Fibroblast of lung (primary cell): ENCODE results near the gene CFAP65.

ENCODE experiments used
- EZH2 ChIP-seq: IDR thresholded peaks from 2 replicates; pipeline ENCODE4 v1.5.1; 2012; ENCODE audit warnings: low read length, control low read depth, mild to moderate bottlenecking; ENCODE audit errors: missing control alignments
- TF ChIP-seq, protein P1 (sequence below), 2 donors: IDR thresholded peaks in 1 of 2; conservative IDR thresholded peaks in 1 of 2; 1 replicate in 1 of 2; 2 replicates in 1 of 2; pipeline ENCODE4 v1.5.1; 2011 to 2012; ENCODE audit warnings: low read length in 2 of 2, control low read depth in 1 of 2, inconsistent platforms in 1 of 2, low read depth in 1 of 2, mild to moderate bottlenecking in 1 of 2

DNA sequence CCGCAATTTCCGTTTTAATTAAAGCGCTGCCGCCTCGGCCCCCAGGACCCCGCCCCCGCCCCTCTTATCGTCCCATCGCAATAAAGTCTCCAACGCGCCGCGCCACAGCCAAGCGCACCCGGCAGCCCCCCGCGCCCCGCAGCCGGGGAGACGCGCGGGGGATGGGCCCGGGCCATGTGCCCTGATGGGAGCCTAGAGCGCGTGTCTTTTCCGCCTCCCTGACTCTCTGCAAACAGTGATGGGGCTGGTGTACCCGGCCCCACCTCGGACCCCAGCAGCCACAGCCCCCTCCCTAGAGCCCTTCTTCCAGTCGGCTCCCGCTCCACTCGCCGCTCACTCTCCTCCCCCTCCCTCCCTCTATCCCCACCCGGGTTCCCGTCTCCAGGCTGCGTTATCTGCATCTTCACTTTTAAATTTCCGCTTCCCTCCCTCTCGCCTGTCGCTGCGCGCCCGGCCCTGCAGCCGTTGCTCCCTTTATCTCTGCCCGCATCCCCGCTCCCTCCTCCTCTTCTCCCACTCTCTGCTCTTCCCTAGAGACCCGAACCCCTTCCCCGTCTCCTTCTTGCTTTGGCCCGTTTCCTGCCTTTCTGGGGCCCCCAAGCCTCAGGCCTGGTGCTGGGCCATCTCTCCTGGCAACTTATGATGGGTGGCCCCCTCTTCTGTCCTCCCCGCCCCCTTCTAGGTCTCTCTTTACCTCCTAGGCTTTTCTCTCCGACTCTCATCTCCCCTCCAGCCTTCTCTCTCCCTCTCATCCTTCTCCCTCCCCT is 55.8 kb downstream of the CFAP65 start:
- TF ChIP-seq, protein P1, sequence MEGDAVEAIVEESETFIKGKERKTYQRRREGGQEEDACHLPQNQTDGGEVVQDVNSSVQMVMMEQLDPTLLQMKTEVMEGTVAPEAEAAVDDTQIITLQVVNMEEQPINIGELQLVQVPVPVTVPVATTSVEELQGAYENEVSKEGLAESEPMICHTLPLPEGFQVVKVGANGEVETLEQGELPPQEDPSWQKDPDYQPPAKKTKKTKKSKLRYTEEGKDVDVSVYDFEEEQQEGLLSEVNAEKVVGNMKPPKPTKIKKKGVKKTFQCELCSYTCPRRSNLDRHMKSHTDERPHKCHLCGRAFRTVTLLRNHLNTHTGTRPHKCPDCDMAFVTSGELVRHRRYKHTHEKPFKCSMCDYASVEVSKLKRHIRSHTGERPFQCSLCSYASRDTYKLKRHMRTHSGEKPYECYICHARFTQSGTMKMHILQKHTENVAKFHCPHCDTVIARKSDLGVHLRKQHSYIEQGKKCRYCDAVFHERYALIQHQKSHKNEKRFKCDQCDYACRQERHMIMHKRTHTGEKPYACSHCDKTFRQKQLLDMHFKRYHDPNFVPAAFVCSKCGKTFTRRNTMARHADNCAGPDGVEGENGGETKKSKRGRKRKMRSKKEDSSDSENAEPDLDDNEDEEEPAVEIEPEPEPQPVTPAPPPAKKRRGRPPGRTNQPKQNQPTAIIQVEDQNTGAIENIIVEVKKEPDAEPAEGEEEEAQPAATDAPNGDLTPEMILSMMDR (conservative IDR thresholded peaks at IDR 0.05 in 1 of 2, IDR thresholded peaks at IDR 0.05 in 1 of 2; ENCODE audit: low read depth in 1 of 2, low read length in 2 of 2), result no peak
- TF ChIP-seq EZH2, result peak; percentile 57
